Astrocyte (in vitro differentiated cells and primary cell): Measurements from ENCODE around the gene ADCY4.

Experiments
- EZH2 ChIP-seq: IDR thresholded peaks from 2 replicates; pipeline ENCODE4 v1.6.1; 2012; ENCODE audit warnings: mild to moderate bottlenecking, low read length, inconsistent platforms; ENCODE audit not compliant: insufficient read depth
- TF ChIP-seq, protein P1 (sequence below): IDR thresholded peaks from 2 replicates; pipeline ENCODE4 v1.5.1; 2011; ENCODE audit warnings: low read depth, mild to moderate bottlenecking, inconsistent platforms, low read length, moderate library complexity; ENCODE audit not compliant: insufficient read depth

DNA sequence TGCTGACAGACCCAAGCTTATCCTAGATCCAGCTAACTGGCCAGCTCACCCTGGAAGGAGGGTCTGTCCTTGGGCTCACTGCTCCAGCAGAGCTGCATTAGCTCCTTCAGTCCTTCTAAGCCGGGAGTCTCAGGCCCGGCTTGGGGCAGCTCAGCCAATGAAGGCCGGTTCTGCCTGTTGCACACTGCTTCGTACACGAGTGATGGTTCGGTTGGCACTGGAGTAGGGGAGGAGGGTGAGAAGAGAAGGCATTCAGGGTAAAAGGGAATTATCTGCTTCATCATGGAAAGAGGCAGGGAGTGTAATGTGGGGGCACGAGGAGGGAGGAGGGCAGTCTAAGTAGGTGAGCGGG lies 2.9 kb upstream of the ADCY4 start:
- no peak for TF ChIP-seq EZH2
- TF ChIP-seq, protein P1, sequence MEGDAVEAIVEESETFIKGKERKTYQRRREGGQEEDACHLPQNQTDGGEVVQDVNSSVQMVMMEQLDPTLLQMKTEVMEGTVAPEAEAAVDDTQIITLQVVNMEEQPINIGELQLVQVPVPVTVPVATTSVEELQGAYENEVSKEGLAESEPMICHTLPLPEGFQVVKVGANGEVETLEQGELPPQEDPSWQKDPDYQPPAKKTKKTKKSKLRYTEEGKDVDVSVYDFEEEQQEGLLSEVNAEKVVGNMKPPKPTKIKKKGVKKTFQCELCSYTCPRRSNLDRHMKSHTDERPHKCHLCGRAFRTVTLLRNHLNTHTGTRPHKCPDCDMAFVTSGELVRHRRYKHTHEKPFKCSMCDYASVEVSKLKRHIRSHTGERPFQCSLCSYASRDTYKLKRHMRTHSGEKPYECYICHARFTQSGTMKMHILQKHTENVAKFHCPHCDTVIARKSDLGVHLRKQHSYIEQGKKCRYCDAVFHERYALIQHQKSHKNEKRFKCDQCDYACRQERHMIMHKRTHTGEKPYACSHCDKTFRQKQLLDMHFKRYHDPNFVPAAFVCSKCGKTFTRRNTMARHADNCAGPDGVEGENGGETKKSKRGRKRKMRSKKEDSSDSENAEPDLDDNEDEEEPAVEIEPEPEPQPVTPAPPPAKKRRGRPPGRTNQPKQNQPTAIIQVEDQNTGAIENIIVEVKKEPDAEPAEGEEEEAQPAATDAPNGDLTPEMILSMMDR: no peak
